Karpas-422 (cell line): ENCODE results near the gene SYT2. TPM values are rescaled to one million over a fixed set of nuclear protein-coding genes. Genes with fewer than 3 reads are reported as not detected.

Source experiments
- DNase-seq: peaks from one replicate; pipeline ENCODE4 v3.0.0-alpha.2; 2015
- H2AFZ ChIP-seq: fragments of 200-600 bp; sonication (generic); 2 replicates; pipeline ENCODE4 v1.6.1; 2014; ENCODE audit warnings: antibody characterized with exemption, low read length, mixed read lengths
- H3K27ac ChIP-seq: fragments of 200-600 bp; sonication (generic); 2 replicates; pipeline ENCODE4 v1.5.1; 2014; ENCODE audit warnings: mild to moderate bottlenecking, low read length, moderate library complexity
- H3K27me3 ChIP-seq: fragments of 200-600 bp; sonication (generic); 2 replicates; pipeline ENCODE4 v1.6.1; 2014; ENCODE audit warnings: low read length, mixed read lengths
- H3K36me3 ChIP-seq: fragments of 200-600 bp; sonication (generic); 2 replicates; pipeline ENCODE4 v1.6.1; 2014; ENCODE audit warnings: low read length, mixed read lengths; ENCODE audit not compliant: insufficient read depth
- H3K4me1 ChIP-seq: fragments of 200-600 bp; sonication (generic); 2 replicates; pipeline ENCODE4 v1.6.1; 2014; ENCODE audit warnings: mild to moderate bottlenecking, low read length, mixed read lengths
- H3K4me2 ChIP-seq: fragments of 200-600 bp; sonication (generic); 2 replicates; pipeline ENCODE4 v1.6.1; 2014; ENCODE audit warnings: low read length, low read depth, mild to moderate bottlenecking; ENCODE audit not compliant: poor library complexity, severe bottlenecking
- H3K4me3 ChIP-seq: fragments of 200-600 bp; sonication (generic); 2 replicates; pipeline ENCODE4 v1.5.1; 2014; ENCODE audit warnings: mild to moderate bottlenecking, antibody characterized with exemption, low read length, mixed read lengths
- H3K79me2 ChIP-seq: fragments of 200-600 bp; sonication (generic); 2 replicates; pipeline ENCODE4 v1.6.1; 2014; ENCODE audit warnings: mild to moderate bottlenecking, low read length, mixed read lengths
- H3K9ac ChIP-seq: fragments of 200-600 bp; sonication (generic); 2 replicates; pipeline ENCODE4 v1.6.0; 2014; ENCODE audit warnings: low read length
- H3K9me2 ChIP-seq: fragments of 200-600 bp; sonication (generic), shearing (Covaris generic); replicated peaks from 2 replicates; pipeline ENCODE4 v1.6.0; 2014; ENCODE audit warnings: mild to moderate bottlenecking, low read length, moderate library complexity; ENCODE audit not compliant: insufficient read depth
- H3K9me3 ChIP-seq: fragments of 300-700, 200-600 bp; sonication (generic); 2 replicates; pipeline ENCODE4 v1.6.1; 2014; ENCODE audit warnings: low read length, mixed read lengths
- H4K20me1 ChIP-seq: fragments of 200-600 bp; sonication (generic); 2 replicates; pipeline ENCODE4 v1.6.1; 2014; ENCODE audit warnings: mild to moderate bottlenecking, antibody characterized with exemption, low read length, low read depth; ENCODE audit not compliant: insufficient read depth
- total RNA-seq: library from RNA; depleted of rRNA; stranded (reverse); fragments of >200 nt; shearing (Covaris generic); gene quantifications from 2 replicates; pipeline ENCODE4 v1.2.3, GENCODE V29; 2014; ENCODE audit warnings: low replicate concordance

The SYT2 gene
- total RNA-seq, 1 experiment from 2014 or later = not detected

DNA sequence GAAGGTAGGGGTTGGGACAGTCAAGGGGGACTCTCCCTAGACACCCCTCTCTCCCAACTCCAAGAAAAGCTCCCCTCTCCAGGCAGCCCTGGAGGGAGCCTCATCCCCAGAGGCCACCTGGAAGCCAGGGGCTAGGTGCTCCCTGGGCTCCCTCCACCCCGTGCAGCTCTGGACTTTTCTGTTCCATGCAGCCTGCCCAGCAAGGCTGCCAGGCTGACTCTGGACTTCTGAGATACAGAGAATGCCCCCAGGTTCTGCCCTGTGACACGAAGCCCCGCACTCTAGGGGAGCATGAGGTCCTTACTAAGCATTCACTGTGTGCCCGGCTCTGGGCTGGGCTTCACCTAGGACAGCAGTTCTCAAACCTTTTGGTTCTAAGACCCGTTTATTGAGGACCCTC is 10.2 kb downstream of the SYT2 start:
- no peak overlapping the region for H3K27ac ChIP-seq
- no peaks in the 10 kb centered on the region for H3K9me3 ChIP-seq

DNA sequence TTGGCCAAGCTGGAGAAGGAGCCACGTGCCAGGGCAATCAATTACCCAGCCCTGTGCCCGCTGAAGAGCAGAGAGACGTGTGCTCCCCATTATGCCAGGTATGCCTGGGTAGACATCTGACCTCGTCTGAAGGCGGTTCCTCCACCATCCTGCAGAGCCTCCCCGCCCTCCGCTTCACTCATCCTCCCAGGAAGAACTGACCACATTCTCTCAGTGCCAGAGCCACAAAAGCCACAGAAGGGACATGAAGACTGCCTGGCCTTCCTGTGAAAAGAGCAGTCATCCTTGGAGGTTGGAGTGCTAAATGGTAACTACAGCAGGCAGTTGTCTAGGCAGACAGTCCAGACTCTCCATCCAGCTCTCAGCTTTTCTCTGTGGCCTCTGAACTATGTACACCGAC is 12.0 kb downstream of the SYT2 start:
- no peak overlapping the region for H3K9ac ChIP-seq
- H2AFZ ChIP-seq = no peak overlapping the region
- H3K79me2 ChIP-seq = no peaks in the 10 kb centered on the region
- no peak for DNase-seq
- H3K4me1 ChIP-seq = no peaks in the 10 kb centered on the region
- H3K27ac ChIP-seq = no peak overlapping the region
- no peaks in the 10 kb centered on the region for H3K27me3 ChIP-seq
- H3K36me3 ChIP-seq = no peaks in the 10 kb centered on the region
- H3K9me3 ChIP-seq = no peaks in the 10 kb centered on the region
- H4K20me1 ChIP-seq = 0 out of 2 replicates have a peak, but pooled peaks cover 5% of the 10 kb centered on the region
- no peak overlapping the region for H3K4me2 ChIP-seq
- H3K4me3 ChIP-seq = no peak overlapping the region
- no peaks in the 10 kb centered on the region for H3K9me2 ChIP-seq

More for the DNA sequence above, 10.2 kb downstream of the SYT2 start:
- no peak overlapping the region for H3K4me3 ChIP-seq
- no peak for DNase-seq
- H3K27me3 ChIP-seq = no peaks in the 10 kb centered on the region
- no peaks in the 10 kb centered on the region for H4K20me1 ChIP-seq
- H2AFZ ChIP-seq = no peak overlapping the region
- no peaks in the 10 kb centered on the region for H3K9me2 ChIP-seq
- no peak overlapping the region for H3K9ac ChIP-seq
- H3K4me2 ChIP-seq = no peak overlapping the region
- H3K4me1 ChIP-seq = no peaks in the 10 kb centered on the region
- no peaks in the 10 kb centered on the region for H3K79me2 ChIP-seq
- no peaks in the 10 kb centered on the region for H3K36me3 ChIP-seq

DNA sequence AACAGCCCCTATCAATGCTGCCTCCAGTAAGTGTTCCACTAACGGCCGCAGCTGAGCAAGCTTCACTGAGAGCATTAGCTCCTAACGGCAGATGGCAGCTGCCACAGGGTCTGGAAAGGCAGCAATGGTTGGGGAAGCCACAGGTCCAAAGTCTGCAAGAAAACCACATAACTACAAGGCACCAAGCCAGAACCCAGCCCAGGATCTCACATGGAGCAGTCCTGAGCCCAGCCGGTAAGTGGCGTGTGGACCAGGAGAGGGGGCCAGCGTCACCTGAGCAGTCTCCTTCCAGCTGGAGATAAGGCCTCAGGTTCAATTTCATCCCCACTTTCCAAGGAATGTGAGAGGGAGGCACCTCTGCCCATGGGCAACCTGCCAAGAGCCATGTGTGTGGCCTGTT is 13.2 kb downstream of the SYT2 start:
- Histone ChIP-seq H3K36me3 (no peaks in the 10 kb centered on the region), H3K9me2 (no peaks in the 10 kb centered on the region), H3K79me2 (no peaks in the 10 kb centered on the region), H4K20me1 (0 out of 2 replicates have a peak, but pooled peaks cover 6% of the 10 kb centered on the region), H3K9me3 (no peaks in the 10 kb centered on the region), H3K4me3 (no peak overlapping the region), H2AFZ (no peak overlapping the region), H3K9ac (no peak overlapping the region), H3K27me3 (no peaks in the 10 kb centered on the region), H3K4me2 (no peak overlapping the region), H3K27ac (no peak overlapping the region), H3K4me1 (no peaks in the 10 kb centered on the region)
- DNase-seq = no peak

DNA sequence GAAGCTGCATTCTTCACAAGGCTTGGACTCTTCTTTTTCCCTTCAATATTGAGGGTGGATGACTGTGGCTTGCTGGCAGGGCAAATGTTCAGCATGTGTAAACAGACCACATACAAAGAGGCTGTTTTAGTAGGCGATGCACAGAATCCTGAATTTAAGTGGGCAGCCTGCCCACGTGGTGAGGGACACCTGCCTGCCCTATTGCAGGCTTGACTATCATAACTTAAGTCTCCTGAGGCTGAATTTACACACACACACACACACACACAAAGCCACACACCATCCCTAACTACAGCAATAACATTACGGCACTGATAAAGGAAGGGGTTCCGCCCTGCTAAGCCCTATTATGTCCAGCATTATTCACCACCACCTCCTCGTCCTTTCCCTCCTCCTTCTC is 15.9 kb downstream of the SYT2 start:
- Histone ChIP-seq H3K79me2 (no peaks in the 10 kb centered on the region), H3K27me3 (no peaks in the 10 kb centered on the region), H3K4me3 (no peak overlapping the region), H3K4me1 (no peaks in the 10 kb centered on the region), H3K9me3 (no peaks in the 10 kb centered on the region), H3K9ac (no peak overlapping the region), H4K20me1 (0 out of 2 replicates have a peak, but pooled peaks cover 6% of the 10 kb centered on the region), H3K4me2 (no peak overlapping the region), H3K36me3 (no peaks in the 10 kb centered on the region), H3K9me2 (no peaks in the 10 kb centered on the region), H3K27ac (no peak overlapping the region), H2AFZ (no peak overlapping the region)
- no peak for DNase-seq

DNA sequence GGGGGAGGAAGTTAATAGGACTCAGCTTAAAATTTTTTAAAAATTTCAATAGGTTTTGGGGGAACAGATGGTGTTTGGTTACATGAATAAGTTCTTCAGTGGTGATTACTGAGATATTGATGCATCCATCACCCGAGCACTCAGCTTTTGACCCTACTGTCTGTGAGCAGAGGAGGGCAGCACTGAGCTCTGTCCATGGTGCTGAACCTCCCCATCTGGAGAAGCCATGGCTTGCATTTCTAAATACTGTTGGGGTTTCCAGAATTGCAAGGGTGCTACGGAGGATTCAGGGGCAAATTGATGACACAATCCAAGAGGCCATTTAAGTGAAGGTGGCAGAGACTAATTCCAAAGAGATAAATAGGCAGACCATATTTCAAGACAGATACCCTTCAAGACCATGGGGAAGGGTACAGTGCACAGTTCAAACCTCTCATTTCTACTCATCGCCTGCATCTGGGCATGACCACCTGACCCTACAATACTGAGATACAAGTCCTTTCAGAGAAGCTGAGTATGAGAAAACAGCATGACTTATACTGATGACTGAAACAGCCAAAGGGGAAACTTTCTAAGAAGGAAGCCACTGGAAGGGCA is 17.2 kb downstream of the SYT2 start:
- no peaks in the 10 kb centered on the region for H3K79me2 ChIP-seq
- H3K9ac ChIP-seq = no peak overlapping the region
- no peak overlapping the region for H3K27ac ChIP-seq
- DNase-seq = peak; percentile 88
- no peak overlapping the region for H2AFZ ChIP-seq
- H3K4me1 ChIP-seq = no peaks in the 10 kb centered on the region
- no peaks in the 10 kb centered on the region for H3K36me3 ChIP-seq
- no peak overlapping the region for H3K4me2 ChIP-seq
- H3K9me3 ChIP-seq = no peaks in the 10 kb centered on the region
- no peaks in the 10 kb centered on the region for H3K9me2 ChIP-seq
- 0 out of 2 replicates have a peak, but pooled peaks cover 6% of the 10 kb centered on the region for H4K20me1 ChIP-seq
- H3K4me3 ChIP-seq = no peak overlapping the region
- no peaks in the 10 kb centered on the region for H3K27me3 ChIP-seq

DNA sequence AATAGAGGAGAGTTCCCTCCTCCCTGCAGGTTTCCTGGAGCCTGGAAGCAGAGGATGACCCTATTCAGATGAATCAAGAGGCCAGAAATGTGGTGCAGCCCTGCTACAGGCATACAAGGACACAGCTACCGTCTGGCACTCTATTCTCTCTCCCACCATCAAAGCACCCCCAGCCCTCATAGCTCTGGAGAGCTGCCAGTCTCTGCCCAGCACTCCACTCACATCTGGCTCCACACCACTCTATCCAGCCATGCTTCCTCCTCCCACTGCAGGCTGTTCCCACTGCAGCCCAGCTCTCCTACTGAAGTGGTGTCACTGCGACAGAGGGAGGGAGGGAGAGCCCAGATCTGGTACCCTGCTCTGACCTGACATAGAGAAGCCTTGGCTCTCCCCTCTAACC is 18.4 kb downstream of the SYT2 start:
- no peak for DNase-seq
- Histone ChIP-seq H3K27me3 (no peaks in the 10 kb centered on the region), H2AFZ (no peak overlapping the region), H3K27ac (no peak overlapping the region), H3K4me3 (no peak overlapping the region), H3K4me2 (no peak overlapping the region), H4K20me1 (0 out of 2 replicates have a peak, but pooled peaks cover 6% of the 10 kb centered on the region), H3K9me3 (no peaks in the 10 kb centered on the region), H3K36me3 (no peaks in the 10 kb centered on the region), H3K4me1 (no peaks in the 10 kb centered on the region), H3K79me2 (no peaks in the 10 kb centered on the region), H3K9ac (no peak overlapping the region), H3K9me2 (no peaks in the 10 kb centered on the region)

DNA sequence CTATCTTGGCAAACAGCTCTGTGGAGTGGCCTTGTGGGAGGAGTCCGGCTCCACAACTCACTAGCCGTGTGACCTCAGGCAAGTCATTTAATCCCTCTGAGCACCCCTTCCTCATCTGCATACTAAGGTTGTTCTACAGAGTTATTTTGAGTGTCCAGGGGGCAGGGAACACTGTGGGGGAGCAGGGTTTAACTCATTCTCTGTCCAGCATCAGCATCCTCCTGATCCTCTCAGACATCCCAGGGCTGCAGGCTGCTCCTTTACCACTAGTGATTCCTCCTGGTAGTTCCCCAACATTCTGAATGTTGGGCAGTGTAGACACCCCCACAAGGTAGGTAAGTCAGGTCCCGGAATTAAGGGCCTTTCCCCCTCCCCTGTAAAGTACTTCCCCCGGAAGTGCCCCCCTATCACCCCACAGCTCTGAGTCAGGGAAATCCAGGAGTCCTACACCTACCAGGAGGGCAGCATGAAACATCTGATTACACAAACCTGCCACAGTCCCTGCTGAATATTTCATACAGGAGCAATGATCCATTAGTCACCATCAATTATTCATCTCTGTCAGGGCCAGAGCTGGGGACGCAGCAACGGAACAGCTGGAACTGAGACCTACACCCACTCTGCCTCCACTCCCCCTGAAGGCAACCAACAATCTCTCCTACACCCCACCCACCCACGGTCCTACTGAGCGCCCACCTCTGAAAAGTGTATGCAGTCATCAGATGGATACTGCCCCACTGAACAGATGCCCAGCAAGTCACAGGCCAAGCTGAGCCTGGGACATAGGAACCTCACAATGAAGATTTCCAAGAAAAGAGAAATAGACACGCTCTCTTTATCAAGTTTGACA is 20.5 kb downstream of the SYT2 start:
- H3K4me1 ChIP-seq = no peaks in the 10 kb centered on the region
- H4K20me1 ChIP-seq = 0 out of 2 replicates have a peak, but pooled peaks cover 6% of the 10 kb centered on the region
- no peak overlapping the region for H3K4me3 ChIP-seq
- no peak overlapping the region for H3K9ac ChIP-seq
- H3K27ac ChIP-seq = no peak overlapping the region
- no peak overlapping the region for H3K4me2 ChIP-seq
- H2AFZ ChIP-seq = no peak overlapping the region
- H3K9me2 ChIP-seq = no peaks in the 10 kb centered on the region
- no peaks in the 10 kb centered on the region for H3K9me3 ChIP-seq
- no peaks in the 10 kb centered on the region for H3K27me3 ChIP-seq
- DNase-seq = no peak
- no peaks in the 10 kb centered on the region for H3K36me3 ChIP-seq
- no peaks in the 10 kb centered on the region for H3K79me2 ChIP-seq

DNA sequence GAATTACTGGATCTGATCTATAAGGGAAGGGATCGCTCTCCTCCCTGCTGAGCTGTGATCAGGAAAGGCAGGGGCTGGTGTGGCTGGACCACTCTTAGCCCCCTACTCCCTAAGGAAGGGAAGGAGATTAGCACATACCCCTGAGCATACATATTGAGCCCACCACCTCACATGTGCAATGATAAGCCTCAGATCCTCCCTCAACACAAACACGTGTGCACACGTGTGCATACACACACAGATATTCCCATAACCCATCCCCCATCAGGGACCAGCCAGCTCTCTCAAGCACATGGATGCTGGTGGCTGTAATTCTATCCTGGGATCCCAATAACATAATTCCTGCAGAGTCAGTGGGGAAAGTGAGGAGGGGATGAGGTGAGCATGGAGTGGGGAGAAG is 21.2 kb downstream of the SYT2 start:
- Histone ChIP-seq H3K9me2 (no peaks in the 10 kb centered on the region), H3K27me3 (no peaks in the 10 kb centered on the region), H3K4me3 (no peak overlapping the region), H3K27ac (no peak overlapping the region), H2AFZ (no peak overlapping the region), H4K20me1 (0 out of 2 replicates have a peak, but pooled peaks cover 6% of the 10 kb centered on the region), H3K79me2 (no peaks in the 10 kb centered on the region), H3K9me3 (no peaks in the 10 kb centered on the region), H3K4me1 (no peaks in the 10 kb centered on the region), H3K9ac (no peak overlapping the region), H3K4me2 (no peak overlapping the region), H3K36me3 (no peaks in the 10 kb centered on the region)
- DNase-seq = no peak
